ENCODE measurements around the gene KCNJ16.

Gene KCNJ16

GRCh38 chr17:70168044-70168976, 93.3 kb downstream of the KCNJ16 start:
- H3K4me1 ChIP-seq (ENCODE audit: control insufficient read depth, insufficient read depth, low read length) = peaks cover 9% of the 10 kb centered on the region

GRCh38 chr17:70168977-70169708, 94.1 kb downstream of the KCNJ16 start, which contains the start of gene KCNJ2:
Gene KCNJ2, plus strand, starts transcription at chr17:70169532. Its CDS starts 5,508 bp downstream, at chr17:70175040.
- peak within 1 kb of the TSS; percentile 64 for H3K4me3 ChIP-seq (ENCODE audit: low read length)
- peaks cover 37% of the 10 kb centered on the region for H3K27me3 ChIP-seq (ENCODE audit: control insufficient read depth, insufficient read depth, low read length)
- H3K9ac ChIP-seq (ENCODE audit: low read length) = peak within 1 kb of the TSS; percentile 79
- H3K4me1 ChIP-seq (ENCODE audit: control insufficient read depth, insufficient read depth, low read length) = peaks cover 9% of the 10 kb centered on the region
- H3K9me3 ChIP-seq (ENCODE audit: control insufficient read depth, low read length) = no peaks in the 10 kb centered on the region
- H3K36me3 ChIP-seq (ENCODE audit: control insufficient read depth, insufficient read depth, low read length) = no peaks in the 10 kb centered on the region

More at GRCh38 chr17:70168044-70168976, 93.3 kb downstream of the KCNJ16 start:
- Histone ChIP-seq H3K9me3 (ENCODE audit: control insufficient read depth, low read length) (no peaks in the 10 kb centered on the region), H3K27me3 (ENCODE audit: control insufficient read depth, insufficient read depth, low read length) (peaks cover 34% of the 10 kb centered on the region), H3K4me3 (ENCODE audit: low read length) (peak overlapping the region; percentile 33), H3K36me3 (ENCODE audit: control insufficient read depth, insufficient read depth, low read length) (no peaks in the 10 kb centered on the region), H3K9ac (ENCODE audit: low read length) (peak overlapping the region; percentile 79)

DNA sequence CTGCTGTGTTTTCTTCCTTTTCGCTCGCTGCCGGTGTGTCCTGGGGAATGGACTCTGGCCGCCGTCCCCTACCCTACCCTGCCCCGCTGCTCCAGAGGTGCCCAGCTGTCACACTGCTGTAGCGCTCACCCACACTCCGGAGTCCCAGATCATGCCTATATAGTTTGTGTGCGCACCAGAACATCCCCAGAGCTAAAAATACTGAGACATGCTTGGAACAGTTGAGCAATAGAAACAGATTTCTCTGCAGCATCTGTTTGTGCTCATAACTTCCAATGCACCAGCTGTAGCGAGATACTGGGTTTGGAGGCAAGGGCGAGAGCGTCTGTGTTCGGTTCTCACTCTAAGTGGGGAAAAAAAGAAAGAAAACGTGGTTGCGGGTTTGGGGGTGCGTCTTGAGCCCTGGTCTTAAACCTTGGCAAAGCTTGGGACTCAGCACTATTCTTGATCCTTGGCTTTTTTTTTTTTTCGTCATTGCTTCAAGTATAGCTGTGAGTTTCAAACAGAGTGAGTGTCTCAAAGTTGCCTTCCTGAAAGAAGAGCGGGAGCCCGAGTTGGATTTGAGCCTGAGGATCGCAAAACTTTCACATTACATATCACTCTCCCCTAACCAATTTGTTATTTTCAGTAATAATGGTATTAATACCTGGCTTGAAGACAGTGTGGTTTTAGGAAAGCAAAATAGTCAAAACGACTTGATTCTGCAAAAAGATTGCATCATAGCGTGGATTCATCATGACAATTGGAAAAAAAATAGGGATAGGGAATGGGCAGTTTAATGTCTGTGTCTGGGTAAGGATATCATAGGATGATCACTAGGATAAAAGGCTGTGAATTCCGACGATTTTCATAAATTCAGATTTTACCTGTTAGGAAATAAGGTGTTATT, 94.9 kb downstream of the KCNJ16 start:
- Histone ChIP-seq H3K36me3 (ENCODE audit: control insufficient read depth, insufficient read depth, low read length) (no peaks in the 10 kb centered on the region), H3K4me3 (ENCODE audit: low read length) (peak overlapping the region; percentile 64), H3K4me1 (ENCODE audit: control insufficient read depth, insufficient read depth, low read length) (peaks cover 9% of the 10 kb centered on the region), H3K9me3 (ENCODE audit: control insufficient read depth, low read length) (no peaks in the 10 kb centered on the region), H3K9ac (ENCODE audit: low read length) (no peak overlapping the region), H3K27me3 (ENCODE audit: control insufficient read depth, insufficient read depth, low read length) (peaks cover 37% of the 10 kb centered on the region)

- Histone ChIP-seq H3K9me3 (ENCODE audit: control insufficient read depth, low read length) (no peaks in the 10 kb centered on the region), H3K4me3 (ENCODE audit: low read length) (no peak overlapping the region), H3K4me1 (ENCODE audit: control insufficient read depth, insufficient read depth, low read length) (peaks cover 9% of the 10 kb centered on the region), H3K36me3 (ENCODE audit: control insufficient read depth, insufficient read depth, low read length) (no peaks in the 10 kb centered on the region), H3K27me3 (ENCODE audit: control insufficient read depth, insufficient read depth, low read length) (peaks cover 37% of the 10 kb centered on the region), H3K9ac (ENCODE audit: low read length) (no peak overlapping the region)
These were observed 96.1 kb downstream of the KCNJ16 start for GRCh38 chr17:70171159-70171558.

DNA sequence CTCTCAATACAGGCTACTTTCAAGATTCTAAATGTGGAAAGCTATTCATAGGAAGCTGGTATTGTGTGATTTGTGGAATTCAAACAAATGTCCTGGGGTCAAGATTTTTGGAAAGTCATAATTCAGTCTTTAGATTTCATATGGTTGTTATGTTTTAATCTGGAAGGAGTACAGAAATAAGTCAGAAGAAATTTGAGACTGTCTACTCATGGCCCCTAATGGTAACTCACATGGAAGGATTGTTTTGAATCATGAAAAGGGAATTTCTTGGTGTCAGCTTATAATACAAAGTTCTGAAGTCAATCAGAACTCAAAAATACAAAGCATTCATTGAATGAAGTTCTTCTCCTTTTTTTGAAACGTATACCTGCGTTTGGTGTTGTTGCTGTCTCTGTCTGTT, 97.4 kb downstream of the KCNJ16 start:
- peaks cover 9% of the 10 kb centered on the region for H3K4me1 ChIP-seq (ENCODE audit: control insufficient read depth, insufficient read depth, low read length)
- H3K36me3 ChIP-seq (ENCODE audit: control insufficient read depth, insufficient read depth, low read length) = no peaks in the 10 kb centered on the region
- H3K4me3 ChIP-seq (ENCODE audit: low read length) = no peak overlapping the region
- H3K9ac ChIP-seq (ENCODE audit: low read length) = no peak overlapping the region
- peaks cover 37% of the 10 kb centered on the region for H3K27me3 ChIP-seq (ENCODE audit: control insufficient read depth, insufficient read depth, low read length)
- H3K9me3 ChIP-seq (ENCODE audit: control insufficient read depth, low read length) = no peaks in the 10 kb centered on the region

DNA sequence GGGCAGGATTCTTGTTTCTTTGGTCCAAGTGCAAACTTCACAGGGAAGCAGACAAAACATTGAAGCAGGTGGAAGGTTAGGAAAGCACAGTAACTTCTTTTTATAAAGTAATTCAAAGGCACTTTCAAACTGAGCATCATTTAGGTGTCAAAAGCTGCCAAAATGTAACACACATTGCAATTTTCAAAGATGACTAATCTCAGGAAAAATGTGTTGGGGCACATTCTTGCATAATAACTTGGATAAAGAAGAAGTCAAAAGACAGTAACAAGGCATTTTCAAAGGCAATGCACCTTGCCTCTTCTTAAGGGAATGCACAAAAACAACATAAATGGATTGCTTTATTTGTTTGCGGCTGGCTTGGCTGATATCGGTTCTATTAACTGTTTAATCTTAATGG, 97.9 kb downstream of the KCNJ16 start:
- Histone ChIP-seq H3K27me3 (ENCODE audit: control insufficient read depth, insufficient read depth, low read length) (peaks cover 37% of the 10 kb centered on the region), H3K4me1 (ENCODE audit: control insufficient read depth, insufficient read depth, low read length) (peaks cover 6% of the 10 kb centered on the region), H3K4me3 (ENCODE audit: low read length) (no peak overlapping the region), H3K9ac (ENCODE audit: low read length) (no peak overlapping the region), H3K9me3 (ENCODE audit: control insufficient read depth, low read length) (no peaks in the 10 kb centered on the region), H3K36me3 (ENCODE audit: control insufficient read depth, insufficient read depth, low read length) (no peaks in the 10 kb centered on the region)

- Histone ChIP-seq H3K9ac (ENCODE audit: low read length) (no peak overlapping the region), H3K9me3 (ENCODE audit: control insufficient read depth, low read length) (no peaks in the 10 kb centered on the region), H3K4me3 (ENCODE audit: low read length) (no peak overlapping the region), H3K27me3 (ENCODE audit: control insufficient read depth, insufficient read depth, low read length) (peaks cover 37% of the 10 kb centered on the region), H3K36me3 (ENCODE audit: control insufficient read depth, insufficient read depth, low read length) (no peaks in the 10 kb centered on the region), H3K4me1 (ENCODE audit: control insufficient read depth, insufficient read depth, low read length) (peaks cover 5% of the 10 kb centered on the region)
These were observed 98.7 kb downstream of the KCNJ16 start for GRCh38 chr17:70173681-70174080.

DNA sequence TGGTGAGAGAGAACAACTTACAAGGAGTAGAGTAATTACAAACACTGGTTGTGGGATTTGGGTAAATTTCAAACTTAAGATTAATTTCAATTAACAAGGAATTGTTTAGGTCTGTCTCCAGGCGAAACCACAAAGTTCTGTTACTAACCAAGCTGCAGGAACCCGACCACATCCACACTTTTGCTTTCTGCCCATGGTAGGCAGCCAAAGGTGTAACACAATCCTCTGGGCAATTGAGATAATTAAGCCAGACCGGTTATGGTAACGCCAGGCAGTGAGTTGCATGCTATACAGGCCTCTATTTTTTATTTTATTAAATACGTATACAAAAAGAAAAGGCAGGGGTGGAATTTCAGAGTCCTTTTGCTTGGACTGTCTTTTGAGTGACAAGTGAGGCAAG, 106.4 kb downstream of the KCNJ16 start:
- H3K9me3 ChIP-seq (ENCODE audit: control insufficient read depth, low read length) = no peaks in the 10 kb centered on the region
- no peaks in the 10 kb centered on the region for H3K36me3 ChIP-seq (ENCODE audit: control insufficient read depth, insufficient read depth, low read length)
- no peak overlapping the region for H3K4me3 ChIP-seq (ENCODE audit: low read length)
- no peaks in the 10 kb centered on the region for H3K27me3 ChIP-seq (ENCODE audit: control insufficient read depth, insufficient read depth, low read length)
- no peak overlapping the region for H3K9ac ChIP-seq (ENCODE audit: low read length)
- no peaks in the 10 kb centered on the region for H3K4me1 ChIP-seq (ENCODE audit: control insufficient read depth, insufficient read depth, low read length)

DNA sequence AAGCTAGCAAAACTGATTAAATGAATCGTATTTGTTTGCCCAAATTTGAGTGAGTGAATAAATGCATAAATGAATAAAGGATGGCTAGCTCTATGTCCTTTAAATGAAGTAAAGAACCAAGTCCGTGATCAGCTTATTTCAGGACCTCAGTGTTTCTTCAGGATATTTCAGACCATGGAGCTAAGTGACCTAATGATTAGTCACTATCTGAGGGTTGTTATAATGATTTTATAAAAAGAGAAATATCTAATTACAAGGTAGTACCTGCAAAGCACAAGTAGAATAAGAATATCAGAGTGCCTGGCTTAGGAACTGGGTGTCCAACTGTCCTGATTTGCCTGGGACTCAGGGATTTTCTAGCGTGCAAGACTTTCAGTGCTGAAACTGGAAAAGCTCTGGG, 106.8 kb downstream of the KCNJ16 start:
- Histone ChIP-seq H3K9ac (ENCODE audit: low read length) (no peak overlapping the region), H3K27me3 (ENCODE audit: control insufficient read depth, insufficient read depth, low read length) (no peaks in the 10 kb centered on the region), H3K4me3 (ENCODE audit: low read length) (no peak overlapping the region), H3K9me3 (ENCODE audit: control insufficient read depth, low read length) (no peaks in the 10 kb centered on the region), H3K4me1 (ENCODE audit: control insufficient read depth, insufficient read depth, low read length) (no peaks in the 10 kb centered on the region), H3K36me3 (ENCODE audit: control insufficient read depth, insufficient read depth, low read length) (no peaks in the 10 kb centered on the region)

GRCh38 chr17:70183508-70183907, 108.5 kb downstream of the KCNJ16 start:
- H3K9ac ChIP-seq (ENCODE audit: low read length) = no peak overlapping the region
- no peaks in the 10 kb centered on the region for H3K4me1 ChIP-seq (ENCODE audit: control insufficient read depth, insufficient read depth, low read length)
- no peaks in the 10 kb centered on the region for H3K27me3 ChIP-seq (ENCODE audit: control insufficient read depth, insufficient read depth, low read length)
- no peaks in the 10 kb centered on the region for H3K9me3 ChIP-seq (ENCODE audit: control insufficient read depth, low read length)
- no peak overlapping the region for H3K4me3 ChIP-seq (ENCODE audit: low read length)
- H3K36me3 ChIP-seq (ENCODE audit: control insufficient read depth, insufficient read depth, low read length) = no peaks in the 10 kb centered on the region

DNA sequence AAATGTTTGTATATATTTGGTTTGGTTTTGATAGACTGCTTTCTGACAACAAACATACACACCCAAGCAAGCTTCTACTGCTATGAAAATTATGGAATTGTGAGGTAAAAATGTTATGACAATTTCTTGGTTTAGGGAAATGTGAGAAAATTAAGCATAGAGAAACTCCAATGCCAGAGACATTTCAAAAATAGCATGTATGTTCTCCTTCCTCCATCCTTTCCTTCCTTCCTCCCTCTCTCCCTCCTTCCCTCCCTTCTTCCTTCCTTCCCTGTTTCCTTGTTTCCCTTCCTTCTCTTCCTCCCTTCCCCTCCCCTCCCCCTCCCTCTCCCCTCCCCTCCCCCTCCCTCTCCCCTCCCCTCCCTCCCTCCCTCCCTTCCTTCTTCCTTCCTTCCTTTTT, 109.2 kb downstream of the KCNJ16 start:
- Histone ChIP-seq H3K4me1 (ENCODE audit: control insufficient read depth, insufficient read depth, low read length) (no peaks in the 10 kb centered on the region), H3K27me3 (ENCODE audit: control insufficient read depth, insufficient read depth, low read length) (no peaks in the 10 kb centered on the region), H3K4me3 (ENCODE audit: low read length) (no peak overlapping the region), H3K9me3 (ENCODE audit: control insufficient read depth, low read length) (no peaks in the 10 kb centered on the region), H3K9ac (ENCODE audit: low read length) (no peak overlapping the region), H3K36me3 (ENCODE audit: control insufficient read depth, insufficient read depth, low read length) (no peaks in the 10 kb centered on the region)

Measured in mucosa of stomach (tissue), 1 donor.